MCF 10A (cell line): ENCODE data around the gene ENDOG. TPM values are rescaled to one million over a fixed set of nuclear protein-coding genes. Genes with fewer than 3 reads are reported as not detected.
A peak's percentile ranks its signal among the peaks of the same experiment; 100 is the strongest.
"Not testable (repeated sequence)": the region's sequence is repeated elsewhere in the genome, so short reads cannot be mapped to it uniquely, and the experiment has no call there.

Experiments
- BruUV-seq: library from RNA; stranded (reverse); fragments of 400-500 nt; replicated peaks from 2 replicates; lab custom pipeline; 2021; lab: Mats Ljungman, UMichigan
- CTCF ChIA-PET: fragments of 300-600 bp; sonication (Branson Sonifier 250); formaldehyde crosslinking; extraction: SDS; loops from one replicate; lab custom pipeline; 2021; ENCODE audit warnings: antibody characterized with exemption, inconsistent platforms; lab: Yijun Ruan, JAX
- POLR2A ChIA-PET: fragments of 300-600, 350-650 bp; sonication (Branson Sonifier 250); formaldehyde crosslinking; extraction: SDS; loops from one replicate; lab custom pipeline; 2020; ENCODE audit warnings: antibody characterized with exemption, inconsistent platforms; lab: Yijun Ruan, JAX
- DNase-seq: peaks from one replicate; pipeline ENCODE4 v3.0.0-alpha.2; 2018; ENCODE audit not compliant: unreplicated experiment
- H3K27ac Mint-ChIP-seq: one replicate; pipeline ENCODE4 v1.8.0; 2022; ENCODE audit warnings: mild to moderate bottlenecking, low read depth, mixed read lengths; ENCODE audit not compliant: unreplicated experiment
- H3K27me3 Mint-ChIP-seq: one replicate; pipeline ENCODE4 v1.8.0; 2022; ENCODE audit warnings: mixed read lengths; ENCODE audit not compliant: insufficient read depth, unreplicated experiment
- H3K36me3 Mint-ChIP-seq: one replicate; pipeline ENCODE4 v1.8.0; 2022; ENCODE audit warnings: mild to moderate bottlenecking, moderate library complexity, mixed read lengths; ENCODE audit not compliant: insufficient read depth, unreplicated experiment
- H3K4me1 Mint-ChIP-seq: one replicate; pipeline ENCODE4 v1.8.0; 2022; ENCODE audit warnings: mixed read lengths; ENCODE audit not compliant: insufficient read depth, unreplicated experiment
- H3K4me3 Mint-ChIP-seq: one replicate; pipeline ENCODE4 v1.8.0; 2022; ENCODE audit warnings: mild to moderate bottlenecking, moderate library complexity, mixed read lengths; ENCODE audit not compliant: unreplicated experiment
- H3K9me3 Mint-ChIP-seq: one replicate; pipeline ENCODE4 v1.8.0; 2022; ENCODE audit warnings: mixed read lengths; ENCODE audit not compliant: unreplicated experiment
- CTCF ChIP-seq: fragments of 200-600 bp; IDR thresholded peaks from one replicate; pipeline ENCODE4 v1.8.0; 2022; ENCODE audit warnings: antibody characterized with exemption, mild to moderate bottlenecking; ENCODE audit not compliant: unreplicated experiment
- intact Hi-C: fragments of 100-400 bp; cut with micrococcal nuclease; formaldehyde crosslinking; loops from 2 replicates; pipeline ENCODE4 v1.14.1; 2022
- total RNA-seq: library from RNA; stranded (reverse); gene quantifications from 2 replicates; pipeline ENCODE4 v1.2.3, GENCODE V29; 2022

The ENDOG gene
- total RNA-seq, 1 experiment from 2014 or later: 22.0 TPM

GRCh38 chr9:128846680-128847030 is 28.4 kb downstream of the ENDOG start:
- ChIA-PET POLR2A (interaction anchor here (2.5 kb wide), 1 partner anchor 17 kb away, joined by 10 read pairs; the partner anchor contains the start of gene SPOUT1), CTCF (interaction anchor here (0.6 to 2.8 kb wide), 3 partner anchors 17 to 488 kb away, joined by 3 to 14 read pairs (median 7); no protein-coding TSS in a partner anchor)
- intact Hi-C loops: no loop called here
- no peak overlapping the region for H3K27ac Mint-ChIP-seq
- no peak for TF ChIP-seq CTCF
- no peak for DNase-seq
- peaks cover 11% of the 10 kb centered on the region for H3K36me3 Mint-ChIP-seq
- H3K4me3 Mint-ChIP-seq: no peak overlapping the region
- peaks cover 8% of the 10 kb centered on the region for H3K9me3 Mint-ChIP-seq
- no peaks in the 10 kb centered on the region for H3K27me3 Mint-ChIP-seq
- BruUV-seq: no TSS peak
- peaks cover 9% of the 10 kb centered on the region for H3K4me1 Mint-ChIP-seq

- TF ChIP-seq CTCF: no peak
- intact Hi-C loops: no loop called here
- no peak overlapping the region for H3K4me3 Mint-ChIP-seq
- peaks cover 8% of the 10 kb centered on the region for H3K9me3 Mint-ChIP-seq
- peaks cover 2% of the 10 kb centered on the region for H3K36me3 Mint-ChIP-seq
- H3K27me3 Mint-ChIP-seq: no peaks in the 10 kb centered on the region
- POLR2A ChIA-PET: no interaction called here
- DNase-seq: no peak
- peaks cover 9% of the 10 kb centered on the region for H3K4me1 Mint-ChIP-seq
- H3K27ac Mint-ChIP-seq: no peak overlapping the region
- no TSS peak for BruUV-seq
- CTCF ChIA-PET: interaction anchor here (1.4 to 2.8 kb wide), 2 partner anchors 16 to 81 kb away, joined by 7 to 14 read pairs; no protein-coding TSS in a partner anchor
Observed at GRCh38 chr9:128847803-128848202, 29.5 kb downstream of the ENDOG start.

- POLR2A ChIA-PET, H3K4me3 Mint-ChIP-seq, H3K4me1 Mint-ChIP-seq, H3K9me3 Mint-ChIP-seq, H3K36me3 Mint-ChIP-seq, BruUV-seq, H3K27me3 Mint-ChIP-seq, DNase-seq, H3K27ac Mint-ChIP-seq: not testable (repeated sequence)
- intact Hi-C loops: loop anchor here (5.0 kb wide), 1 partner anchor 156 kb away; no protein-coding TSS in a partner anchor
- CTCF ChIA-PET: interaction anchor here (0.6 to 4.2 kb wide), 7 partner anchors 9 to 744 kb away, joined by 3 to 71 read pairs (median 5); no protein-coding TSS in a partner anchor
Observed at GRCh38 chr9:128851024-128851423, 32.7 kb downstream of the ENDOG start.

- peak; percentile 67 for TF ChIP-seq CTCF
- peak; percentile 58 for DNase-seq
- H3K9me3 Mint-ChIP-seq, H3K27ac Mint-ChIP-seq, H3K4me1 Mint-ChIP-seq, H3K27me3 Mint-ChIP-seq, H3K36me3 Mint-ChIP-seq, H3K4me3 Mint-ChIP-seq, BruUV-seq: not testable (repeated sequence)
- ChIA-PET POLR2A (interaction anchor here (0.7 to 1.2 kb wide), 4 partner anchors 13 to 298 kb away, joined by 3 to 6 read pairs (median 4); partner anchors contain the start of genes KYAT1 and LRRC8A), CTCF (interaction anchor here (0.7 to 4.2 kb wide), 14 partner anchors 10 to 178 kb away, joined by 3 to 71 read pairs (median 4); no protein-coding TSS in a partner anchor)
- intact Hi-C loops: loop anchor here (1.0 to 5.0 kb wide), 2 partner anchors 76 to 155 kb away; no protein-coding TSS in a partner anchor
Observed at GRCh38 chr9:128851779-128852600, 33.7 kb downstream of the ENDOG start.

GRCh38 chr9:128852646-128853045 is 34.3 kb downstream of the ENDOG start:
- ChIA-PET CTCF (interaction anchor here (0.7 to 4.2 kb wide), 15 partner anchors 9 to 178 kb away, joined by 3 to 71 read pairs (median 3); no protein-coding TSS in a partner anchor), POLR2A (interaction anchor here (0.7 to 1.2 kb wide), 4 partner anchors 14 to 299 kb away, joined by 3 to 6 read pairs (median 4); partner anchors contain the start of genes KYAT1 and LRRC8A)
- H3K9me3 Mint-ChIP-seq, H3K36me3 Mint-ChIP-seq, H3K27me3 Mint-ChIP-seq, BruUV-seq, H3K4me3 Mint-ChIP-seq, H3K4me1 Mint-ChIP-seq, DNase-seq, H3K27ac Mint-ChIP-seq: not testable (repeated sequence)
- intact Hi-C loops: loop anchor here (1.0 to 5.0 kb wide), 2 partner anchors 76 to 155 kb away; no protein-coding TSS in a partner anchor

GRCh38 chr9:128854454-128854853 is 36.2 kb downstream of the ENDOG start:
- DNase-seq, H3K9me3 Mint-ChIP-seq, H3K27ac Mint-ChIP-seq, H3K4me1 Mint-ChIP-seq, H3K4me3 Mint-ChIP-seq, H3K36me3 Mint-ChIP-seq, BruUV-seq, POLR2A ChIA-PET, H3K27me3 Mint-ChIP-seq: not testable (repeated sequence)
- intact Hi-C loops: loop anchor here (5.0 kb wide), 1 partner anchor 153 kb away; no protein-coding TSS in a partner anchor
- CTCF ChIA-PET: interaction anchor here (0.5 to 4.2 kb wide), 4 partner anchors 10 to 770 kb away, joined by 3 to 71 read pairs (median 6); no protein-coding TSS in a partner anchor
